H9 (cell line): ENCODE measurements around the gene VPS35L. TPM values are rescaled to one million over a fixed set of nuclear protein-coding genes. Genes with fewer than 3 reads are reported as not detected.

Experiments used
- DNase-seq: peaks from one replicate; pipeline ENCODE4 v3.0.0-alpha.2; 2017
- H2AFZ ChIP-seq: one replicate; pipeline ENCODE4 v1.6.1; 2013; ENCODE audit warnings: mild to moderate bottlenecking, low read length, control low read depth, moderate library complexity
- H2AK5ac ChIP-seq: 2 replicates; pipeline ENCODE4 v1.6.1; 2013; ENCODE audit warnings: low read length, control low read depth, mixed read lengths; ENCODE audit not compliant: insufficient read length
- H2BK120ac ChIP-seq: one replicate; pipeline ENCODE4 v1.6.1; 2013; ENCODE audit warnings: low read depth, mild to moderate bottlenecking, low read length, control low read depth, inconsistent platforms; ENCODE audit not compliant: poor library complexity, severe bottlenecking
- H2BK12ac ChIP-seq: 2 replicates; pipeline ENCODE4 v1.6.1; 2013; ENCODE audit warnings: low read length, control low read depth, mixed read lengths, low read depth; ENCODE audit not compliant: insufficient read length
- H2BK15ac ChIP-seq: 2 replicates; pipeline ENCODE4 v1.6.1; 2013; ENCODE audit warnings: low read depth, low read length, control low read depth
- H2BK20ac ChIP-seq: one replicate; pipeline ENCODE4 v1.6.1; 2013; ENCODE audit warnings: low read depth, mild to moderate bottlenecking, low read length, control low read depth, inconsistent platforms; ENCODE audit not compliant: poor library complexity, severe bottlenecking
- H2BK5ac ChIP-seq: 2 replicates; pipeline ENCODE4 v1.6.1; 2013; ENCODE audit warnings: low read length, control low read depth, mixed read lengths; ENCODE audit not compliant: insufficient read length
- H3K14ac ChIP-seq: 2 replicates; pipeline ENCODE4 v1.6.1; 2013; ENCODE audit warnings: low read length, control low read depth; ENCODE audit not compliant: insufficient read depth
- H3K18ac ChIP-seq: 2 replicates; pipeline ENCODE4 v1.6.1; 2013; ENCODE audit warnings: low read depth, mild to moderate bottlenecking, mixed read lengths, low read length, control low read depth; ENCODE audit not compliant: insufficient read length
- H3K23ac ChIP-seq: 2 replicates; pipeline ENCODE4 v1.6.1; 2013; ENCODE audit warnings: low read length, control low read depth, mixed read lengths, low read depth; ENCODE audit not compliant: insufficient read length
- H3K23me2 ChIP-seq: 2 replicates; pipeline ENCODE4 v1.6.1; 2013; ENCODE audit warnings: low read depth, mild to moderate bottlenecking, mixed read lengths, low read length, control low read depth; ENCODE audit not compliant: insufficient read length, poor library complexity, severe bottlenecking
- H3K27ac ChIP-seq: 2 replicates; pipeline ENCODE4 v1.5.1; 2013; ENCODE audit warnings: low read length, control low read depth, mixed read lengths, low read depth; ENCODE audit not compliant: insufficient read length
- H3K27me3 ChIP-seq: 2 replicates; pipeline ENCODE4 v1.6.1; 2013; ENCODE audit warnings: low read length, control low read depth, inconsistent platforms; ENCODE audit not compliant: insufficient read depth
- H3K4ac ChIP-seq: 2 replicates; pipeline ENCODE4 v1.6.1; 2013; ENCODE audit warnings: low read depth, mild to moderate bottlenecking, control low read depth, inconsistent platforms, low read length, moderate library complexity
- H3K4me1 ChIP-seq: 2 replicates; pipeline ENCODE4 v1.6.1; 2013; ENCODE audit warnings: low read length, control low read depth, inconsistent platforms; ENCODE audit not compliant: insufficient read depth
- H3K4me2 ChIP-seq: 2 replicates; pipeline ENCODE4 v1.6.1; 2013; ENCODE audit warnings: low read length, control low read depth, mixed read lengths; ENCODE audit not compliant: insufficient read length, insufficient read depth
- H3K56ac ChIP-seq: 2 replicates; pipeline ENCODE4 v1.6.1; 2013; ENCODE audit warnings: low read depth, mild to moderate bottlenecking, mixed read lengths, low read length, control low read depth; ENCODE audit not compliant: insufficient read length
- H3K79me1 ChIP-seq: 2 replicates; pipeline ENCODE4 v1.6.1; 2013; ENCODE audit warnings: low read depth, mild to moderate bottlenecking, moderate library complexity, low read length, control low read depth, inconsistent platforms; ENCODE audit not compliant: insufficient read depth, poor library complexity, severe bottlenecking
- H3K79me2 ChIP-seq: 2 replicates; pipeline ENCODE4 v1.6.1; 2013; ENCODE audit warnings: low read length, control low read depth, inconsistent platforms; ENCODE audit not compliant: insufficient read depth
- H3K9ac ChIP-seq: 2 replicates; pipeline ENCODE4 v1.6.1; 2013; ENCODE audit warnings: low read length, control low read depth, mixed read lengths; ENCODE audit not compliant: insufficient read length; ENCODE audit errors: extremely low read depth
- H3K9me3 ChIP-seq: one replicate; pipeline ENCODE4 v1.6.1; 2013; ENCODE audit warnings: low read depth, low read length, inconsistent platforms; ENCODE audit not compliant: control insufficient read depth
- H3T11ph ChIP-seq: one replicate; pipeline ENCODE4 v1.6.1; 2013; ENCODE audit warnings: mild to moderate bottlenecking, low read length, control low read depth, inconsistent platforms
- H4K20me1 ChIP-seq: one replicate; pipeline ENCODE4 v1.6.1; 2013; ENCODE audit not compliant: control insufficient read depth, insufficient read length, insufficient read depth
- H4K5ac ChIP-seq: 2 replicates; pipeline ENCODE4 v1.6.1; 2013; ENCODE audit warnings: low read depth, mild to moderate bottlenecking, mixed read lengths, low read length, control low read depth; ENCODE audit not compliant: insufficient read length
- H4K8ac ChIP-seq: replicated peaks from 2 replicates; pipeline ENCODE4 v1.6.1; 2013; ENCODE audit warnings: low read length, control low read depth, mixed read lengths, low read depth; ENCODE audit not compliant: insufficient read length
- H4K91ac ChIP-seq: 2 replicates; pipeline ENCODE4 v1.6.1; 2013; ENCODE audit warnings: low read depth, mild to moderate bottlenecking, moderate library complexity, mixed read lengths, low read length, control low read depth; ENCODE audit not compliant: insufficient read length
- H3K27ac Mint-ChIP-seq, 3 experiments: 2 replicates in 2 of 3; 3 replicates in 1 of 3; pipeline ENCODE4 v1.8.0; 2020 to 2021; ENCODE audit warnings: mixed read lengths in 3 of 3, mild to moderate bottlenecking in 1 of 3, moderate library complexity in 1 of 3
- H3K27me3 Mint-ChIP-seq: 2 replicates; pipeline ENCODE4 v1.8.0; 2021; ENCODE audit warnings: low read depth, mild to moderate bottlenecking, moderate library complexity, mixed read lengths
- H3K36me3 Mint-ChIP-seq, 3 experiments: 2 replicates in 2 of 3; 3 replicates in 1 of 3; pipeline ENCODE4 v1.8.0; 2020 to 2021; ENCODE audit warnings: low read depth in 3 of 3, mixed read lengths in 3 of 3; ENCODE audit not compliant: insufficient read depth in 1 of 3
- H3K4me1 Mint-ChIP-seq, 2 experiments: 2 replicates each; pipeline ENCODE4 v1.8.0; 2020; ENCODE audit warnings: mixed read lengths in 2 of 2
- H3K4me3 Mint-ChIP-seq, 2 experiments: 2 replicates in 1 of 2; 3 replicates in 1 of 2; pipeline ENCODE4 v1.8.0; 2020 to 2021; ENCODE audit warnings: mild to moderate bottlenecking in 2 of 2, mixed read lengths in 2 of 2, moderate library complexity in 1 of 2
- H3K9me3 Mint-ChIP-seq, 2 experiments: 2 replicates in 1 of 2; 3 replicates in 1 of 2; pipeline ENCODE4 v1.8.0; 2020; ENCODE audit warnings: mild to moderate bottlenecking in 2 of 2, mixed read lengths in 2 of 2, moderate library complexity in 1 of 2
- WGBS: extraction: QIAGEN DNeasy Blood & Tissue Kit; methylation state at CpG from one replicate; pipeline ENCODE4 v1.1.7; 2013; ENCODE audit warnings: missing lambda C conversion rate, low lambda C conversion rate, mixed read lengths; ENCODE audit not compliant: insufficient read length; ENCODE audit errors: extremely low coverage; 5-methylcytosine and 5-hydroxymethylcytosine counted together
- total RNA-seq: library from RNA; stranded (reverse); gene quantifications from 2 replicates; pipeline ENCODE4 v1.2.1, GENCODE V29; 2021
- TF ChIP-seq, protein P1 (sequence below): fragments of 200-600 bp; sonication (generic); conservative IDR thresholded peaks from 3 replicates; pipeline ENCODE4 v1.8.0; 2021; ENCODE audit warnings: antibody characterized with exemption, mild to moderate bottlenecking

VPS35L gene
- total RNA-seq, 1 experiment from 2014 or later: 58.4 TPM

DNA sequence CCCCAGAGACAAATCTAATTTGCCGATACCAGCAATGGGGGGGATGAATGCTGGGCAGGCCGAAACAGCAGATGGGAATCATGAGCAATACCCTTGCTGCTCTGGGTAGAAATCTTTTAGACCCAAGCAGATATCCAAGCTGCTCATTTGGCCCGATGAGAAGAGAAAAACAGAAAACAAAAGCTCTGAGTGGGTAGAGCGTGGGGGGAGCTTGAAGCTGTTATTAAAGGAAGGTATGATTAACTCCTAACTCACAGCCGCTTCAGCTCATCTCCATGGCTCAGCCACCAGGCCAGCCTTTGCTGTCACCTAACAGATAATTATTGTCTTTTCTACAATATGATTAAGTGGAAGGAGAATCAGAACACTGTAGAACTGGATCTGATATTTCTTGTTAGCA lies 58.3 kb downstream of the VPS35L start:
- no CpG with 5 or more reads among the region's 5 CpGs for WGBS
- no peak for DNase-seq
- H2BK12ac ChIP-seq: no peak overlapping the region

More for the DNA sequence above, 58.3 kb downstream of the VPS35L start:
- H3K27me3 ChIP-seq: no peaks in the 10 kb centered on the region
- no peak overlapping the region for H3K4ac ChIP-seq
- no peaks in the 10 kb centered on the region for H3K4me1 ChIP-seq
- no peaks in the 10 kb centered on the region for H3K27me3 Mint-ChIP-seq
- H3K27ac Mint-ChIP-seq: 0 out of 7 replicates have a peak overlapping the region, but pooled peaks of 1 of the 3 experiments have one; percentile 39
- H2AK5ac ChIP-seq: no peak overlapping the region
- no peak overlapping the region for H4K5ac ChIP-seq
- TF ChIP-seq, protein P1, sequence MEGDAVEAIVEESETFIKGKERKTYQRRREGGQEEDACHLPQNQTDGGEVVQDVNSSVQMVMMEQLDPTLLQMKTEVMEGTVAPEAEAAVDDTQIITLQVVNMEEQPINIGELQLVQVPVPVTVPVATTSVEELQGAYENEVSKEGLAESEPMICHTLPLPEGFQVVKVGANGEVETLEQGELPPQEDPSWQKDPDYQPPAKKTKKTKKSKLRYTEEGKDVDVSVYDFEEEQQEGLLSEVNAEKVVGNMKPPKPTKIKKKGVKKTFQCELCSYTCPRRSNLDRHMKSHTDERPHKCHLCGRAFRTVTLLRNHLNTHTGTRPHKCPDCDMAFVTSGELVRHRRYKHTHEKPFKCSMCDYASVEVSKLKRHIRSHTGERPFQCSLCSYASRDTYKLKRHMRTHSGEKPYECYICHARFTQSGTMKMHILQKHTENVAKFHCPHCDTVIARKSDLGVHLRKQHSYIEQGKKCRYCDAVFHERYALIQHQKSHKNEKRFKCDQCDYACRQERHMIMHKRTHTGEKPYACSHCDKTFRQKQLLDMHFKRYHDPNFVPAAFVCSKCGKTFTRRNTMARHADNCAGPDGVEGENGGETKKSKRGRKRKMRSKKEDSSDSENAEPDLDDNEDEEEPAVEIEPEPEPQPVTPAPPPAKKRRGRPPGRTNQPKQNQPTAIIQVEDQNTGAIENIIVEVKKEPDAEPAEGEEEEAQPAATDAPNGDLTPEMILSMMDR: no peak
- no peak overlapping the region; the same call in 1 of the 2 replicates for H3K14ac ChIP-seq
- H3K23me2 ChIP-seq: no peaks in the 10 kb centered on the region
- H4K91ac ChIP-seq: no peak overlapping the region
- H3K23ac ChIP-seq: no peak overlapping the region
- no peak overlapping the region for H2BK15ac ChIP-seq
- no peaks in the 10 kb centered on the region for H3K4me1 Mint-ChIP-seq
- H3K9me3 ChIP-seq: no peaks in the 10 kb centered on the region
- no peak overlapping the region for H3K4me2 ChIP-seq
- H2BK20ac ChIP-seq: no peak overlapping the region
- H3K79me2 ChIP-seq: no peaks in the 10 kb centered on the region
- no peaks in the 10 kb centered on the region for H3K9me3 Mint-ChIP-seq
- H3T11ph ChIP-seq: no peak overlapping the region
- no peaks in the 10 kb centered on the region for H3K79me1 ChIP-seq
- no peak overlapping the region for H2AFZ ChIP-seq
- H3K18ac ChIP-seq: no peak overlapping the region
- no peak overlapping the region for H3K56ac ChIP-seq
- no peak overlapping the region for H3K27ac ChIP-seq
- no peak overlapping the region for H3K9ac ChIP-seq
- H2BK5ac ChIP-seq: no peak overlapping the region
- H3K4me3 Mint-ChIP-seq: no peak overlapping the region
- no peaks in the 10 kb centered on the region for H4K20me1 ChIP-seq
- H4K8ac ChIP-seq: no peak overlapping the region
- peaks cover 2 to 32% (median 32%) of the 10 kb centered on the region in 3 experiments; a peak in 6 of 7 replicates for H3K36me3 Mint-ChIP-seq
- H2BK120ac ChIP-seq: no peak overlapping the region
